Neural cell (in vitro differentiated cells): ENCODE measurements around the gene IL21R. TPM values are rescaled to one million over a fixed set of nuclear protein-coding genes. Genes with fewer than 3 reads are reported as not detected.

Source experiments
- H2AFZ ChIP-seq: fragments of 200-600, 300-800 bp; sonication (generic), shearing (Covaris generic); 2 replicates; pipeline ENCODE4 v1.6.0; 2014; ENCODE audit warnings: low read depth, mild to moderate bottlenecking, antibody characterized with exemption, low read length, moderate library complexity
- H3F3A ChIP-seq: fragments of 200-600 bp; shearing (Covaris generic); 2 replicates; pipeline ENCODE4 v1.6.1; 2016; ENCODE audit warnings: mild to moderate bottlenecking, moderate library complexity, mixed read lengths, antibody characterized with exemption, low read length; ENCODE audit not compliant: insufficient read depth, poor library complexity, severe bottlenecking
- H3K27ac ChIP-seq: fragments of 200-600, 300-800 bp; sonication (generic), shearing (Covaris generic); 2 replicates; pipeline ENCODE4 v1.5.1; 2014; ENCODE audit warnings: mild to moderate bottlenecking, low read length, moderate library complexity
- H3K27me3 ChIP-seq: fragments of 300-800, 200-600 bp; sonication (generic), shearing (Covaris generic); 2 replicates; pipeline ENCODE4 v1.6.0; 2014; ENCODE audit warnings: mild to moderate bottlenecking, low read depth, low read length, moderate library complexity; ENCODE audit not compliant: insufficient read depth
- H3K36me3 ChIP-seq: fragments of 300-800, 200-600 bp; sonication (generic), shearing (Covaris generic); 2 replicates; pipeline ENCODE4 v1.5.1; 2014; ENCODE audit warnings: mild to moderate bottlenecking, antibody characterized with exemption, low read length, moderate library complexity; ENCODE audit not compliant: insufficient read depth
- H3K4me2 ChIP-seq: fragments of 300-800, 200-600 bp; sonication (generic), shearing (Covaris generic); 2 replicates; pipeline ENCODE4 v1.6.0; 2014; ENCODE audit warnings: mild to moderate bottlenecking, low read length
- H3K4me3 ChIP-seq: fragments of 300-800, 200-600 bp; sonication (generic), shearing (Covaris generic); 2 replicates; pipeline ENCODE4 v1.5.1; 2014; ENCODE audit warnings: mild to moderate bottlenecking, low read length, moderate library complexity
- H3K79me2 ChIP-seq: fragments of 200-600 bp; shearing (Covaris generic); replicated peaks from 2 replicates; pipeline ENCODE4 v1.6.0; 2014; ENCODE audit warnings: mild to moderate bottlenecking, low read length, moderate library complexity; ENCODE audit not compliant: insufficient read depth
- H3K9ac ChIP-seq: fragments of 300-800, 200-600 bp; sonication (generic), shearing (Covaris generic); 2 replicates; pipeline ENCODE4 v1.6.1; 2016; ENCODE audit warnings: mild to moderate bottlenecking, low read length, mixed read lengths
- H3K9me2 ChIP-seq: fragments of 200-600 bp; shearing (Covaris generic); 2 replicates; pipeline ENCODE4 v1.6.1; 2016; ENCODE audit warnings: mild to moderate bottlenecking, low read length, mixed read lengths; ENCODE audit not compliant: insufficient read depth
- H3K9me3 ChIP-seq: fragments of 200-600, 300-800 bp; sonication (generic), shearing (Covaris generic); 2 replicates; pipeline ENCODE4 v1.6.1; 2016; ENCODE audit warnings: mild to moderate bottlenecking, mixed run types, low read length, moderate library complexity, mixed read lengths
- H4K20me1 ChIP-seq: fragments of 200-600 bp; shearing (Covaris generic); 2 replicates; pipeline ENCODE4 v1.6.1; 2016; ENCODE audit warnings: mild to moderate bottlenecking, mixed run types; ENCODE audit not compliant: insufficient read depth
- EP300 ChIP-seq: fragments of 450-650 bp; conservative IDR thresholded peaks from 2 replicates; pipeline ENCODE4 v1.6.1; 2014; ENCODE audit warnings: antibody characterized with exemption, mild to moderate bottlenecking, moderate library complexity; ENCODE audit not compliant: poor library complexity, severe bottlenecking
- EZH2 ChIP-seq: fragments of 200-600, 300-800 bp; shearing (Covaris generic), sonication (generic); IDR thresholded peaks from 2 replicates; pipeline ENCODE4 v1.6.1; 2014; ENCODE audit warnings: antibody characterized with exemption, low read length, borderline replicate concordance, mild to moderate bottlenecking; ENCODE audit not compliant: insufficient read depth, poor library complexity, severe bottlenecking
- MXI1 ChIP-seq: fragments of 450-650 bp; conservative IDR thresholded peaks from 2 replicates; pipeline ENCODE4 v1.6.1; 2014; ENCODE audit warnings: antibody characterized with exemption, mild to moderate bottlenecking; ENCODE audit not compliant: poor library complexity, severe bottlenecking
- POLR2AphosphoS5 ChIP-seq: IDR thresholded peaks from 2 replicates; pipeline ENCODE4 v1.6.1; 2012
- RAD21 ChIP-seq: fragments of 450-650 bp; conservative IDR thresholded peaks from 2 replicates; pipeline ENCODE4 v1.6.1; 2014; ENCODE audit warnings: antibody characterized with exemption, mild to moderate bottlenecking, moderate library complexity
- SMC3 ChIP-seq: fragments of 450-650 bp; conservative IDR thresholded peaks from 2 replicates; pipeline ENCODE4 v1.6.1; 2014; ENCODE audit warnings: antibody characterized with exemption, mild to moderate bottlenecking, moderate library complexity; ENCODE audit not compliant: poor library complexity
- TAF1 ChIP-seq: IDR thresholded peaks from 2 replicates; pipeline ENCODE4 v1.6.1; 2012; ENCODE audit warnings: low read depth
- polyA plus RNA-seq: library from polyadenylated mRNA; depleted of rRNA; stranded (reverse); fragments of >200 nt; gene quantifications from 2 replicates; pipeline ENCODE4 v1.2.3, GENCODE V29; 2014
- TF ChIP-seq, protein P1 (sequence below): IDR thresholded peaks from 2 replicates; pipeline ENCODE4 v1.6.1; 2012; ENCODE audit warnings: borderline replicate concordance
- TF ChIP-seq, protein P2 (sequence below): fragments of 450-650 bp; IDR thresholded peaks from 2 replicates; pipeline ENCODE4 v1.5.1; 2014; ENCODE audit warnings: antibody characterized with exemption, mild to moderate bottlenecking, moderate library complexity; ENCODE audit not compliant: poor library complexity, severe bottlenecking

IL21R gene
- polyA plus RNA-seq, 1 donor from 2014 or later: not detected

- Histone ChIP-seq H3K36me3 (no peaks in the 10 kb centered on the region), H2AFZ (no peak overlapping the region)
Observed at GRCh38 chr16:27424772-27425498, 23.0 kb downstream of the IL21R start.

GRCh38 chr16:27425961-27426360 lies 24.0 kb downstream of the IL21R start:
- Histone ChIP-seq H3K4me3 (no peak overlapping the region), H3K9me2 (no peaks in the 10 kb centered on the region), H3K36me3 (no peaks in the 10 kb centered on the region), H3K27me3 (no peaks in the 10 kb centered on the region), H4K20me1 (no peaks in the 10 kb centered on the region), H3K4me2 (no peak overlapping the region), H3K9ac (no peak overlapping the region), H3K27ac (no peak overlapping the region), H2AFZ (no peak overlapping the region), H3F3A (no peaks in the 10 kb centered on the region), H3K79me2 (no peaks in the 10 kb centered on the region), H3K9me3 (peaks cover 8% of the 10 kb centered on the region)
- no peak for TF ChIP-seq TAF1
- no peak for TF ChIP-seq SMC3
- no peak for TF ChIP-seq POLR2AphosphoS5
- TF ChIP-seq, protein P1, sequence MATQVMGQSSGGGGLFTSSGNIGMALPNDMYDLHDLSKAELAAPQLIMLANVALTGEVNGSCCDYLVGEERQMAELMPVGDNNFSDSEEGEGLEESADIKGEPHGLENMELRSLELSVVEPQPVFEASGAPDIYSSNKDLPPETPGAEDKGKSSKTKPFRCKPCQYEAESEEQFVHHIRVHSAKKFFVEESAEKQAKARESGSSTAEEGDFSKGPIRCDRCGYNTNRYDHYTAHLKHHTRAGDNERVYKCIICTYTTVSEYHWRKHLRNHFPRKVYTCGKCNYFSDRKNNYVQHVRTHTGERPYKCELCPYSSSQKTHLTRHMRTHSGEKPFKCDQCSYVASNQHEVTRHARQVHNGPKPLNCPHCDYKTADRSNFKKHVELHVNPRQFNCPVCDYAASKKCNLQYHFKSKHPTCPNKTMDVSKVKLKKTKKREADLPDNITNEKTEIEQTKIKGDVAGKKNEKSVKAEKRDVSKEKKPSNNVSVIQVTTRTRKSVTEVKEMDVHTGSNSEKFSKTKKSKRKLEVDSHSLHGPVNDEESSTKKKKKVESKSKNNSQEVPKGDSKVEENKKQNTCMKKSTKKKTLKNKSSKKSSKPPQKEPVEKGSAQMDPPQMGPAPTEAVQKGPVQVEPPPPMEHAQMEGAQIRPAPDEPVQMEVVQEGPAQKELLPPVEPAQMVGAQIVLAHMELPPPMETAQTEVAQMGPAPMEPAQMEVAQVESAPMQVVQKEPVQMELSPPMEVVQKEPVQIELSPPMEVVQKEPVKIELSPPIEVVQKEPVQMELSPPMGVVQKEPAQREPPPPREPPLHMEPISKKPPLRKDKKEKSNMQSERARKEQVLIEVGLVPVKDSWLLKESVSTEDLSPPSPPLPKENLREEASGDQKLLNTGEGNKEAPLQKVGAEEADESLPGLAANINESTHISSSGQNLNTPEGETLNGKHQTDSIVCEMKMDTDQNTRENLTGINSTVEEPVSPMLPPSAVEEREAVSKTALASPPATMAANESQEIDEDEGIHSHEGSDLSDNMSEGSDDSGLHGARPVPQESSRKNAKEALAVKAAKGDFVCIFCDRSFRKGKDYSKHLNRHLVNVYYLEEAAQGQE: no peak
- TF ChIP-seq MXI1: no peak
- TF ChIP-seq, protein P2, sequence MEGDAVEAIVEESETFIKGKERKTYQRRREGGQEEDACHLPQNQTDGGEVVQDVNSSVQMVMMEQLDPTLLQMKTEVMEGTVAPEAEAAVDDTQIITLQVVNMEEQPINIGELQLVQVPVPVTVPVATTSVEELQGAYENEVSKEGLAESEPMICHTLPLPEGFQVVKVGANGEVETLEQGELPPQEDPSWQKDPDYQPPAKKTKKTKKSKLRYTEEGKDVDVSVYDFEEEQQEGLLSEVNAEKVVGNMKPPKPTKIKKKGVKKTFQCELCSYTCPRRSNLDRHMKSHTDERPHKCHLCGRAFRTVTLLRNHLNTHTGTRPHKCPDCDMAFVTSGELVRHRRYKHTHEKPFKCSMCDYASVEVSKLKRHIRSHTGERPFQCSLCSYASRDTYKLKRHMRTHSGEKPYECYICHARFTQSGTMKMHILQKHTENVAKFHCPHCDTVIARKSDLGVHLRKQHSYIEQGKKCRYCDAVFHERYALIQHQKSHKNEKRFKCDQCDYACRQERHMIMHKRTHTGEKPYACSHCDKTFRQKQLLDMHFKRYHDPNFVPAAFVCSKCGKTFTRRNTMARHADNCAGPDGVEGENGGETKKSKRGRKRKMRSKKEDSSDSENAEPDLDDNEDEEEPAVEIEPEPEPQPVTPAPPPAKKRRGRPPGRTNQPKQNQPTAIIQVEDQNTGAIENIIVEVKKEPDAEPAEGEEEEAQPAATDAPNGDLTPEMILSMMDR: no peak
- no peak for TF ChIP-seq EP300

More at GRCh38 chr16:27424772-27425498, 23.0 kb downstream of the IL21R start:
- H3K79me2 ChIP-seq: no peaks in the 10 kb centered on the region
- no peak overlapping the region for H3K9ac ChIP-seq
- no peak overlapping the region for H3K4me3 ChIP-seq
- H3F3A ChIP-seq: no peaks in the 10 kb centered on the region
- H3K9me3 ChIP-seq: peaks cover 8% of the 10 kb centered on the region
- no peak overlapping the region for H3K27ac ChIP-seq
- no peaks in the 10 kb centered on the region for H3K27me3 ChIP-seq
- no peaks in the 10 kb centered on the region for H3K9me2 ChIP-seq
- no peaks in the 10 kb centered on the region for H4K20me1 ChIP-seq
- TF ChIP-seq MXI1 (no peak), POLR2AphosphoS5 (no peak), RAD21 (no peak), TAF1 (no peak), EZH2 (no peak), EP300 (no peak), SMC3 (no peak)
- TF ChIP-seq, protein P1: no peak
- TF ChIP-seq, protein P2: no peak
- no peak overlapping the region for H3K4me2 ChIP-seq
